ENCODE results near the gene ALK. TPM values are rescaled to one million over a fixed set of nuclear protein-coding genes. Genes with fewer than 3 reads are reported as not detected.

Gene ALK
- 0.41 TPM for total RNA-seq

GRCh38 chr2:29921560-29921915 lies at the start of gene ALK:
ALK (minus strand) TSS chr2:29921586; CDS start chr2:29920659, 927 bp downstream.
- peak; percentile 95 for DNase-seq

- peak; percentile 14 for DNase-seq
These were observed 44.9 kb upstream of the ALK start for GRCh38 chr2:29966266-29966665.

GRCh38 chr2:29963972-29964570 lies 42.7 kb upstream of the ALK start:
- DNase-seq: no peak

GRCh38 chr2:29962922-29963321 lies 41.5 kb upstream of the ALK start:
- DNase-seq: no peak

- no peak for DNase-seq
These were observed 32.9 kb upstream of the ALK start for GRCh38 chr2:29954316-29954715.

GRCh38 chr2:29952973-29953372 lies 31.6 kb upstream of the ALK start:
- DNase-seq: no peak

GRCh38 chr2:29951576-29951975 lies 30.2 kb upstream of the ALK start:
- DNase-seq: no peak

GRCh38 chr2:29950481-29950880 lies 29.1 kb upstream of the ALK start:
- DNase-seq: peak; percentile 64

- DNase-seq: no peak
These were observed 27.7 kb upstream of the ALK start for GRCh38 chr2:29949042-29949441.

- no peak for DNase-seq
These were observed 25.1 kb upstream of the ALK start for GRCh38 chr2:29946505-29946904.

GRCh38 chr2:29942711-29943110 lies 21.3 kb upstream of the ALK start:
- DNase-seq: no peak

GRCh38 chr2:29940706-29941105 lies 19.3 kb upstream of the ALK start:
- DNase-seq: peak; percentile 83

- no peak for DNase-seq
These were observed 14.6 kb upstream of the ALK start for GRCh38 chr2:29936020-29936419.

GRCh38 chr2:29931818-29932217 lies 10.4 kb upstream of the ALK start:
- DNase-seq: no peak

- peak; percentile 89 for DNase-seq
These were observed 1.8 kb upstream of the ALK start for GRCh38 chr2:29923110-29923721.

GRCh38 chr2:29922605-29923004 lies 1.2 kb upstream of the ALK start:
- DNase-seq: no peak

GRCh38 chr2:29920631-29921559 lies 491 bp downstream of the ALK start:
- DNase-seq: peak; percentile 28

- peak; percentile 90 for DNase-seq
These were observed 1.2 kb downstream of the ALK start for GRCh38 chr2:29920130-29920577.

- DNase-seq: no peak
These were observed 2.4 kb downstream of the ALK start for GRCh38 chr2:29918941-29919340.

- DNase-seq: no peak
These were observed 3.6 kb downstream of the ALK start for GRCh38 chr2:29917781-29918180.

- no peak for DNase-seq
These were observed 4.8 kb downstream of the ALK start for GRCh38 chr2:29916571-29916970.

GRCh38 chr2:29910960-29911359 lies 10.4 kb downstream of the ALK start:
- DNase-seq: no peak

- DNase-seq: no peak
These were observed 10.9 kb downstream of the ALK start for GRCh38 chr2:29910465-29910864.

Data from tongue (tissue), 2 donors.